Measurements from ENCODE around the gene TRIM68. TPM values are rescaled to one million over a fixed set of nuclear protein-coding genes. Genes with fewer than 3 reads are reported as not detected.

Gene TRIM68
- 6.2 and 6.5 TPM in 2 replicates for polyA plus RNA-seq (2011; rRNA removed)
- 4.1 and 5.1 TPM in 2 replicates for polyA minus RNA-seq (2011; rRNA and poly(A)+ RNA removed)

GRCh38 chr11:4607781-4608666 lies at the start of gene TRIM68:
TRIM68 (minus strand) TSS chr11:4608231; CDS start chr11:4605504, 2,727 bp downstream.
- Histone ChIP-seq H3K27me3 (ENCODE audit: control insufficient read depth, insufficient read depth, low read length) (no peaks in the 10 kb centered on the region; the same call in 1 of the 2 replicates), H3K36me3 (ENCODE audit: control insufficient read depth, insufficient read depth, low read length) (peaks cover 1% of the 10 kb centered on the region; the same call in 1 of the 2 replicates), H3K4me3 (ENCODE audit: low read depth, low read length) (peak within 1 kb of the TSS; percentile 61)
- CTCF ChIA-PET = interaction anchor here (0.8 to 3.3 kb wide), 2 partner anchors 11 to 29 kb away, joined by 3 to 16 read pairs; partner anchors contain the start of gene OR51D1
- TF ChIP-seq CTCF (IDR thresholded peaks at IDR 0.05; ENCODE audit: insufficient read depth, low read depth, low read length) = no peak
- peak; percentile 75 for DNase-seq (ENCODE audit: low read depth)
- POLR2A ChIA-PET = no interaction called here

GRCh38 chr11:4654635-4655369 lies 46.8 kb upstream of the TRIM68 start:
- no peaks in the 10 kb centered on the region for H3K27me3 ChIP-seq (ENCODE audit: control insufficient read depth, insufficient read depth, low read length)
- TF ChIP-seq CTCF (IDR thresholded peaks at IDR 0.05; ENCODE audit: insufficient read depth, low read depth, low read length) = no peak
- POLR2A ChIA-PET = no interaction called here
- no peaks in the 10 kb centered on the region for H3K36me3 ChIP-seq (ENCODE audit: control insufficient read depth, insufficient read depth, low read length)
- H3K4me3 ChIP-seq (ENCODE audit: low read depth, low read length) = no peak overlapping the region
- CTCF ChIA-PET = no interaction called here
- DNase-seq (ENCODE audit: low read depth) = no peak

- CTCF ChIA-PET = interaction anchor here (0.9 to 3.4 kb wide), 2 partner anchors 11 to 43 kb away, joined by 3 to 24 read pairs; partner anchors contain the start of gene OR51D1
- Histone ChIP-seq H3K36me3 (ENCODE audit: control insufficient read depth, insufficient read depth, low read length) (no peaks in the 10 kb centered on the region), H3K4me3 (ENCODE audit: low read depth, low read length) (no peak overlapping the region), H3K27me3 (ENCODE audit: control insufficient read depth, insufficient read depth, low read length) (no peaks in the 10 kb centered on the region)
- POLR2A ChIA-PET = no interaction called here
- TF ChIP-seq CTCF (IDR thresholded peaks at IDR 0.05; ENCODE audit: insufficient read depth, low read depth, low read length) = no peak
- no peak for DNase-seq (ENCODE audit: low read depth)
These were observed 39.7 kb upstream of the TRIM68 start for GRCh38 chr11:4647766-4648165.

GRCh38 chr11:4645974-4646373 lies 37.9 kb upstream of the TRIM68 start:
- DNase-seq (ENCODE audit: low read depth) = no peak
- Histone ChIP-seq H3K4me3 (ENCODE audit: low read depth, low read length) (no peak overlapping the region), H3K36me3 (ENCODE audit: control insufficient read depth, insufficient read depth, low read length) (no peaks in the 10 kb centered on the region), H3K27me3 (ENCODE audit: control insufficient read depth, insufficient read depth, low read length) (no peaks in the 10 kb centered on the region)
- POLR2A ChIA-PET = no interaction called here
- no peak for TF ChIP-seq CTCF (IDR thresholded peaks at IDR 0.05; ENCODE audit: insufficient read depth, low read depth, low read length)
- CTCF ChIA-PET = interaction anchor here (3.4 kb wide), 1 partner anchor 9 kb away, joined by 24 read pairs; the partner anchor contains the start of gene OR51D1

- no peaks in the 10 kb centered on the region for H3K36me3 ChIP-seq (ENCODE audit: control insufficient read depth, insufficient read depth, low read length)
- H3K4me3 ChIP-seq (ENCODE audit: low read depth, low read length) = no peak overlapping the region
- H3K27me3 ChIP-seq (ENCODE audit: control insufficient read depth, insufficient read depth, low read length) = no peaks in the 10 kb centered on the region
- CTCF ChIA-PET = no interaction called here
- POLR2A ChIA-PET = no interaction called here
- TF ChIP-seq CTCF (IDR thresholded peaks at IDR 0.05; ENCODE audit: insufficient read depth, low read depth, low read length) = no peak
- no peak for DNase-seq (ENCODE audit: low read depth)
These were observed 36.2 kb upstream of the TRIM68 start for GRCh38 chr11:4644233-4644632.
